GM21786 (cell line): Measurements from ENCODE around the gene NUMB.

Experiments
- ATAC-seq: cut with Tn5 transposase; IDR thresholded peaks from one replicate; pipeline ENCODE4 v1.9.1; 2021; ENCODE audit not compliant: unreplicated experiment

The NUMB gene

GRCh38 chr14:73465823-73466532 is 7.6 kb upstream of the NUMB start:
- ATAC-seq, result no peak

DNA sequence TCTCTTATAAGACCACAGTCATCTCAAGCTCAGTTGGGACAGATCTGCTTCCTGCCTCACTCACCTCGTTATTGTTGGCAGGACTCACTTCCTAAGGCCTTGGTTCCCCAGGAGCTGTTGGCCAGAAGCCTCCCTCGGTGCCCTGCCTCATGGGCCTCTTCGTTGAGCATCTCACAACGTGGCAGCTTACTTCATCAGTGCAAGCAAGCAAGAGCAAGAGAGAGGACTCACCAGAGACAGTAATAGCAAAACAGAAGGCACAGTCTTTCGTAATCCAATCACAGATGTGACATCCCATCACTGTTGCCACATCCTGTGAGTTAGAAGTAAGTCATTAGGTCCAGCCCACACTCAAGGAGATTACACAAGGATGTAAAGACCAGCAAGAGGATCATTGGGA is 5.1 kb upstream of the NUMB start:
- no peak for ATAC-seq

DNA sequence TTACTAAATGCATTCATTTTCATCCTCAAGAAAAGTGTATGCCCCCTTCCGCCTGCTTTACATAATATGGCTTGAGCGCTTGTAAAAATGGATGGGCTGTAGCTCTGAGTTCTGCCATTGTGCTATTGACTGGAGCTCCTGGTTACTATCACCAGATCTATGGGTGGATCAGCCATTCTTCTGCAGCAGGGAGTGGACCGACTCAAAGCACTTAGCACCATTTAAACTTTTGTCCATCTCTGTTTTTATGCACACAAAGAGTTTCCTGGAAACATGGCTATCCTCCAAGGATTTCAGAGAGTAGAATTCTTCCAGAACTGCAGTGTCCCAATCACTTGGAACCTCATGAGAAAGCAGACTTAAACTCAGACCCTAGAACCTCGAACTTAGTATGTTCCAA is 4.5 kb upstream of the NUMB start:
- no peak for ATAC-seq

- no peak for ATAC-seq
Measured at GRCh38 chr14:73462048-73462715, 3.8 kb upstream of the NUMB start.

GRCh38 chr14:73461478-73462047 is 3.2 kb upstream of the NUMB start:
- ATAC-seq, result no peak

- no peak for ATAC-seq
Measured at GRCh38 chr14:73460691-73461127, 2.4 kb upstream of the NUMB start.

GRCh38 chr14:73459959-73460358 is 1.6 kb upstream of the NUMB start:
- no peak for ATAC-seq

DNA sequence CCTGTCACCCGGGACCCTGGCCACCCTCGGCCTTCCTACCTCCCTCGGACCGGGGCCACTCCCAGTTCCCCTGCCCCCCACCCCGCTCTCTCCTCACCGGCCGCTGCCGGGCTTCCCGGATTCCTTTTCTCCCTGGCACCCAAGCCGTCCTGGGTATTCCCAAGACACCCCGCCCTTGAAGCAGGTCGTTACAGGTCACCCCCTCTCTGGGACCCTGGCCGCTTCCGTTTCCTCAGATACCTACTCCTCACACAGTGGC is 493 bp downstream of the NUMB start:
- no peak for ATAC-seq

DNA sequence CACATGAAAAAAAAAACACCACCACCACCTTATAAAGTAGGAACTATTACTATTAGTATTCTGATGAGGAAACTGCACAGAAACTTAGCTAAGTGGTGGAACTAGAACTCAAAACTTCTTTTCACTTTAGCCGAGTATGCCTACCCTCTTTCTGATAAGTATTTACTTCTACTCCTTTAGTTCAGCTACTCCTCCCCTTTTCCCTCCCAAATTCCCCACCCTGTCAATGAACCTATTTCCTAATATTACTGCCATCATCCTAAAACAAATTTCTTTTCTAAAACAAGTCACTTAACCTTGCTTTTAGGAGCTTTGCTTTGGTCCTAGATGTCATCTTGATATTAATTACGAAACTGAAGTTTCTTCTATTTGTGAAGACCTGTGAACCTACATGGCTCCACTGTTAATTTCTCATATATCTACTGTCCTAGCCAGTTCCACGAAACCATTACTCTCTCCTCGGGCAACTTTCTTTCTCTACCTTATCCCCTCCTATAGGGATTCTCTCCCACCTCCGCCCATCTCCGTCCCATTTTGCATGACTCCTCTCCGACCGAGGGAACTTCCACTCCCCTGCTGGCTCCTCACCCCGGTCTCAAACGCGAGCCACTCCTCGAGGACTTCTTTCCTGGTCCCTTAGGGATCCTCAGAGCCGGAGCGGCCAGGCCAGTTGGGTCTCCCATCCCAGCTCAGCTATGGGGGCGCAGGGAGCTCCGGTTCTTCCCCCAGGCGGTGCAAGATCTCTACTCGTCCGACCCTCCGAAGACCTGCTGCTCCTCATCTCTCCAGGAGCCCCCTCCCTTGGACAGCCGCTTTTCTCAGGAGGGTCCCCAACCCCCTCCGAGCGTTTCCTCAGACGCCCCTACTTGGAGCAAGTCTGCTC is 1.1 kb downstream of the NUMB start:
- ATAC-seq, result no peak

- no peak for ATAC-seq
Measured at GRCh38 chr14:73455294-73455693, 3.1 kb downstream of the NUMB start.

DNA sequence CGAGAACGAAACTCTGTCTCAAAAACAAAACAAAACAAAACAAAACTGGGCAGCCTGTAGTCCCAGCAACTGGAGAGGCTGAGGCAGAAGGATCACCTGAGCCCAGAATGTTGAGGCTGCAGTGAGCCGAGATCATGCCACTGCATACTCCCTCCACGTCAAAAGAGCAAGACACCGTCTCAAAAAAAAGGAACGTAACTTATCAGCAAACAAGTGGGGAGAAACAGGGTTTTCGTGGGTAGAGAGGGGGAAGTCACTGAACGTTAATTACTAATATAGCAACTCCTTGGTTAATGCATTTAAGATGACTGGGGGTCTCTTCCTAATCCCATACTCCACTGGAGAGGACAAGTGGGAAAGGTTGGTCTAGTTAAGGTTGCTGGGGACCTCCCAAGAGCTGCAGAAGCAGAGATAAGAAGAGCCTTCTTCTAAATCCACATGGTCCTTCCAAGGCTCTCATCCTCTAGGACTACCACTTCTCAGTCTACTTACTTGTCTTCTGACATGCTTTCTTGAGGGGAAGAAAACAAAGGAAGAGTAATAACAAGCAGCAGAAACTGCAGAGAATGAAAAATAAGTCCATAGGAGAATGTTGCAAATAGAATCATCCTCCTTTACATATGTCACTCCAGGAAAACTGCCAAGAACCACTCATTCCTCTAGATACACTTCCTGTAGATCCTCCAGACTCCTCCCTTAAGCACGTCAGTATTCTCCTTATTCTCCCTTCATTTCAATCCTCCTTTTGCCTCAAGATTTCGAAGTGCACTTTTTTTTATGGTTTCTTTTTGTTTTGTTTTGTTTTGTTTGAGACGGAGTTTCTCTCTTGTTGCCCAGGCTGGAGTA is 5.8 kb downstream of the NUMB start:
- ATAC-seq, result no peak

- ATAC-seq, result no peak
Measured at GRCh38 chr14:73443758-73444157, 14.6 kb downstream of the NUMB start.

DNA sequence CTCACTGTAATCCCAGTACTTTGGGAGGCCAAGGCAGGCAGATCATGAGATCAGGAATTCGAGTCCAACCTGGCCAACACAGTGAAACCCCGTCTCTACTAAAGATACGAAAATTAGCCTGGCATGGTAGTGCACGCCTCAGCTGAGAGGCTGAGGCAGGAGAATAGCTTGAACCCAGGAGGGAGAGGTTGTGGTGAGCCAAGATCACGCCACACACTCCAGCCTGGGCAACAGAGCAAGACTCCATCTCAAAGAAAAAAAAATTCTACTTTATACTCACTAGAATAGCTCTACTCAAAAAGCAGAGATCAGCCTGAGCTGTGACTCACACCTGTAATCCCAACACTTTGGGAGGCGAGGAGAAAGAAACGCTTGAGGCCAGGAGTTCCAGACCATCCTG is 17.1 kb downstream of the NUMB start:
- no peak for ATAC-seq

DNA sequence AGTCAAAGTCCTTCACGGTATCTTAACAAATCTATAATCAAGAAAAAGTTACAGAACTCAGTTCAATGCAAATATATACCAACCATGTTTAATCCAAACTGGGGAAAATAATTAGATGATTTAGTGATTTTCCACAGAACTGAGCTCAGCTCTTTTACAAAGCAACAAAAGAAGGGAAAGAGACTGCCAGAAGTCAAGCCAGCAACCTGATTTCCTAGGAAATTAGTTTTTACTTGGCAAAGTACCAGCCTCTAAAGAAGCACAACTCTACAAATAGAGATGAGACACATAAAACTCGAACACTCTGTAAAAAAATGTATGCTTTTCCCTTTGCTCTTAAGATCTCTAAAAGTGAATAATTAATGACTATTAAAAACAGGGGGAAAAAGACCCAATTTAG is 19.4 kb downstream of the NUMB start:
- no peak for ATAC-seq

GRCh38 chr14:73437206-73437605 is 21.1 kb downstream of the NUMB start:
- no peak for ATAC-seq

DNA sequence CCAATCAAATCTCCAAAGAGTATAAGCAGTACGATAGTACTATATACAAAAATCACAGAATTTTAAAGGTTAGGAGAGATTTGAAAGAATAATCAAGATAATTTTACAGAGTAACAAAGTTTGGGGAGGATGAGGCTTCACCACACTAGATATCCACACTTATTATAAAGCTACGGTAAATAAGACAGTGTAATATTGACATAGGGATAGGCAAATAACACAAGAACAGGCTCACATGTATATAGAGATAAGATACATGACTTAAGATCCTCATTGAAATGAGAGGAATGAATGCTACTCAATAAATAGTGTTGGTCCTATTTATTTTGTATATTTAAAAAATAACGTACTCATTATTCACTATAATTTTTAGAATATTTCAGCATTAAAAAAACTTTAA is 26.2 kb downstream of the NUMB start:
- ATAC-seq, result no peak

GRCh38 chr14:73428353-73428824 is 30.0 kb downstream of the NUMB start:
- ATAC-seq, result no peak

DNA sequence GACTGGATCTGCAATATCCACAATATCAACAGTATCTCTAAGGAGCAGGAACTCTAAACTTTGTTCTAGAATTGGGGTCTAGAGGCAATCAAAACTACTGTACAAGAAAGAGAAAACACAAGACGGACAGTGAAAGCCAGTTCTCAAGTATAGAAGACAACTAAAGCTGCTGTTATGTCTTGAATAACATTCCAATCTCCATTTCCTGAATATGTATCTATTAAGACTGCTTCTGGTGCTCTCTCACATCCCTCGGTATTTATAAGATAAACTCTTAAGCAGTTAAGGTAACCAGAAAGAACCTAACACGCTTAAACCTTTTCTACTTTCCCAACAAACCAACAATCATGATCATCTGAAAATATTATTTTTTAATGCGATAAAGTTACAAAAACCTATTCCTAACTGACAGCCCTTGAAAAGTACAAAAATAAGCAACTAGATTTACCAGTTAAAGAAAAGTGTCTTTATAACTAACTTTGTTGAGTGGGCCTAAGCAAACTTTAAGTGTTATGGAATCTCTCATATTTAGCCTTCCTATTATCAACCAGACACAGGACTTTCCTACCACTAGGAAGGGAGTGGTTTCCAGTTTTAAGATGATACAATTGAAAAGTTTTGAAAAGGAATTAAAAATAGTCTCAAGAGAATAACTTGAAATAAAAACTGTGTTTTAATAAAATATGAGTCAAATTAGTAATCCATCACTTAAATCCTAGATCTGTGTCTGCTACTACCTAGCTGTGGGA is 30.7 kb downstream of the NUMB start:
- no peak for ATAC-seq

DNA sequence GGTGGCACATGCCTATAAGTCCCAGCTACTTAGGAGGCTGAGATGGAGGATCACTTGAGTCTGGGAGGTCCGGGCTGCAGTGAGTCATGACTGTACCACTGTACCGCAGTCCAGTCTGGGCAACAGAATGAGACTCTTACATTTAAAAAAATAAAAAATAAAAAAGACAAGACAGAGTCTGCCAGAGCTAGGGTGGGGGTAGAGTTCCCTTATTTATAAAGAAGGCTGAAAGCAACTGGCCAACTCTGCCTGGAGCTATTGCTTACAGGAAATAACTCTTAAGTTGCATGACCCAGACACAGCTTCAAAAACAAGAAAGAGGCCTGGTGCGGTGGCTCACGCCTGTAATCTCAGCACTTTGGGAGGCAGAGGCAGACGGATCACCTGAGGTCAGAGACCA is 31.5 kb downstream of the NUMB start:
- no peak for ATAC-seq

GRCh38 chr14:73424453-73424852 is 33.9 kb downstream of the NUMB start:
- no peak for ATAC-seq
